Right lung (tissue), 5 donors: Measurements from ENCODE around the gene SMARCA5. TPM values are rescaled to one million over a fixed set of nuclear protein-coding genes. Genes with fewer than 3 reads are reported as not detected.
A peak's percentile ranks its signal among the peaks of the same experiment; 100 is the strongest.
"Not testable (repeated sequence)": the region's sequence is repeated elsewhere in the genome, so short reads cannot be mapped to it uniquely, and the experiment has no call there.

Experiments used
- DNase-seq, 2 donors: peaks; one replicate each; pipeline ENCODE4 v3.0.0-alpha.2; 2013
- polyA plus RNA-seq, 5 donors: library from polyadenylated mRNA; unstranded; fragments of 120-200 nt; gene quantifications; one replicate each; pipeline versions ENCODE4 v1.2.1 to v1.2.3, GENCODE V29; 2013; ENCODE audit warnings: inconsistent platforms in 1 of 5, low replicate concordance in 1 of 5; ENCODE audit not compliant: insufficient read length in 5 of 5, insufficient read depth in 1 of 5

The SMARCA5 gene
- polyA plus RNA-seq, 5 donors = 234 to 322 (median 300) TPM

- not testable (repeated sequence) for DNase-seq
Measured at GRCh38 chr4:143528046-143528445, 14.5 kb downstream of the SMARCA5 start.

- DNase-seq = no peak
Measured at GRCh38 chr4:143531380-143531779, 17.9 kb downstream of the SMARCA5 start.

- no peak for DNase-seq
Measured at GRCh38 chr4:143531788-143532491, 18.4 kb downstream of the SMARCA5 start.

GRCh38 chr4:143538979-143539669 is 25.6 kb downstream of the SMARCA5 start:
- DNase-seq = no peak

GRCh38 chr4:143539670-143540023 is 26.1 kb downstream of the SMARCA5 start:
- no peak for DNase-seq

GRCh38 chr4:143549928-143550327 is 36.4 kb downstream of the SMARCA5 start:
- DNase-seq = no peak

- DNase-seq = no peak
Measured at GRCh38 chr4:143554728-143555597, 41.5 kb downstream of the SMARCA5 start.

- DNase-seq = peak in 1 of 2 donors; percentile 16
Measured at GRCh38 chr4:143555676-143556075, 42.2 kb downstream of the SMARCA5 start.

GRCh38 chr4:143558286-143558685 is 44.8 kb downstream of the SMARCA5 start:
- no peak for DNase-seq

GRCh38 chr4:143558823-143559756 is 45.6 kb downstream of the SMARCA5 start:
- DNase-seq = peak; percentile 74 to 80

- peak in 1 of 2 donors; percentile 16 for DNase-seq
Measured at GRCh38 chr4:143559757-143560147, 46.2 kb downstream of the SMARCA5 start.

GRCh38 chr4:143564472-143564871 is 51.0 kb downstream of the SMARCA5 start:
- no peak for DNase-seq

GRCh38 chr4:143575331-143575730 is 61.8 kb downstream of the SMARCA5 start:
- DNase-seq = no peak

GRCh38 chr4:143581331-143581946 is 67.9 kb downstream of the SMARCA5 start:
- DNase-seq = no peak

GRCh38 chr4:143585548-143585947 is 72.0 kb downstream of the SMARCA5 start:
- no peak for DNase-seq

- DNase-seq = no peak
Measured at GRCh38 chr4:143586080-143586479, 72.6 kb downstream of the SMARCA5 start.

- no peak for DNase-seq
Measured at GRCh38 chr4:143587703-143588102, 74.2 kb downstream of the SMARCA5 start.

- DNase-seq = peak in 1 of 2 donors; percentile 33
Measured at GRCh38 chr4:143597276-143597675, 83.8 kb downstream of the SMARCA5 start.

GRCh38 chr4:143598816-143599215 is 85.3 kb downstream of the SMARCA5 start:
- DNase-seq = no peak

GRCh38 chr4:143599827-143600226 is 86.3 kb downstream of the SMARCA5 start:
- DNase-seq = no peak

- peak in 1 of 2 donors; percentile 29 for DNase-seq
Measured at GRCh38 chr4:143606480-143606879, 93.0 kb downstream of the SMARCA5 start.
